Measurements from ENCODE around the gene TNS4. TPM values are rescaled to one million over a fixed set of nuclear protein-coding genes. Genes with fewer than 3 reads are reported as not detected.

Gene TNS4
- total and polyA plus RNA-seq, 2 donors (not counting 1 experiment from before 2014, with no cell fraction given): not detected

- ChIA-PET CTCF (interaction anchor here (0.6 to 4.8 kb wide), 5 partner anchors 10 to 1427 kb away, joined by 3 to 46 read pairs (median 4); no protein-coding TSS in a partner anchor), POLR2A (interaction anchor here (0.7 kb wide), 1 partner anchor 13 kb away, joined by 3 read pairs; no protein-coding TSS in a partner anchor)
- Histone ChIP-seq H3K4me3 (ENCODE audit: control extremely low read depth in 1 of 5, extremely low read depth in 1 of 5, insufficient read depth in 1 of 5, low read depth in 2 of 5, low read length in 4 of 5) (no peak overlapping the region), H3K36me3 (replicated peaks in 1 of 2; ENCODE audit: control extremely low read depth in 1 of 2, control insufficient read depth in 1 of 2, extremely low read depth in 1 of 2, insufficient read depth in 2 of 2, low read length in 1 of 2) (peaks cover 0 to 18% of the 10 kb centered on the region in 2 experiments), H3K4me1 (ENCODE audit: control insufficient read depth in 2 of 2, insufficient read depth in 2 of 2, low read length in 2 of 2) (peaks cover 46 to 56% of the 10 kb centered on the region in 2 donors), H3K4me2 (replicated peaks; ENCODE audit: low read depth, low read length, poor library complexity, severe bottlenecking) (peak overlapping the region; percentile 77), H3K27ac (ENCODE audit: low read length in 2 of 2) (no peak overlapping the region), H3K27me3 (replicated peaks in 1 of 4; ENCODE audit: control extremely low read depth in 1 of 4, control insufficient read depth in 3 of 4, insufficient read depth in 4 of 4, low read length in 3 of 4) (no peaks in the 10 kb centered on the region), H4K20me1 (ENCODE audit: control insufficient read depth, insufficient read depth, low read length, poor library complexity, severe bottlenecking) (no peaks in the 10 kb centered on the region), H3K79me2 (ENCODE audit: control insufficient read depth, insufficient read depth, low read length) (peaks cover 20% of the 10 kb centered on the region), H3K9me3 (ENCODE audit: control extremely low read depth in 1 of 3, control insufficient read depth in 2 of 3, insufficient read depth in 1 of 3, low read length in 2 of 3) (peaks cover 0 to 2% (median 0%) of the 10 kb centered on the region in 3 donors), H3K9ac (ENCODE audit: low read length) (no peak overlapping the region), H2AFZ (ENCODE audit: insufficient read depth, low read depth, low read length, poor library complexity, severe bottlenecking) (no peak overlapping the region)
- Mint-ChIP-seq H3K27me3 (no peaks in the 10 kb centered on the region), H3K4me1 (peaks cover 62% of the 10 kb centered on the region), H3K9me3 (ENCODE audit: insufficient read depth) (peaks cover 2% of the 10 kb centered on the region), H3K27ac (no peak overlapping the region), H3K4me3 (peak overlapping the region; percentile 34)
- DNase-seq (no peak), ATAC-seq (ENCODE audit: low read depth) (no peak)
- intact Hi-C loops (cut with micrococcal nuclease): no loop called here
- WGBS (ENCODE audit: insufficient coverage): 94% methylated on average over 4 of the region's 5 CpGs
- TF ChIP-seq CTCF (IDR thresholded peaks at IDR 0.05): no peak
- no peak for TF ChIP-seq EZH2 (IDR thresholded peaks at IDR 0.05; ENCODE audit: borderline replicate concordance, insufficient read depth, low read depth, low read length, poor library complexity, severe bottlenecking)
Measured at GRCh38 chr17:40519089-40519775, 17.8 kb upstream of the TNS4 start.

All from B cell (primary cell).